Astrocyte (in vitro differentiated cells and primary cell): Measurements from ENCODE around the gene CYP2C19. TPM values are rescaled to one million over a fixed set of nuclear protein-coding genes. Genes with fewer than 3 reads are reported as not detected.
"Not testable (repeated sequence)": the region's sequence is repeated elsewhere in the genome, so short reads cannot be mapped to it uniquely, and the experiment has no call there.

ENCODE experiments used
- DNase-seq: peaks from one replicate; pipeline ENCODE4 v3.0.0-alpha.2; 2010; ENCODE audit warnings: low read depth
- FAIRE-seq: peaks from 2 replicates; lab custom pipeline; 2011; peaks lifted over from hg19 to GRCh38; lab: Jason Lieb, UNC
- H2AFZ ChIP-seq: 2 replicates; pipeline ENCODE4 v1.6.0; 2012; ENCODE audit warnings: low read depth, low read length, inconsistent platforms
- H3K27ac ChIP-seq: 2 replicates; pipeline ENCODE4 v1.5.1; 2011; ENCODE audit warnings: low read depth, low read length, inconsistent platforms
- H3K27me3 ChIP-seq: 2 replicates; pipeline ENCODE4 v1.6.0; 2011; ENCODE audit warnings: low read length, inconsistent platforms; ENCODE audit not compliant: insufficient read depth
- H3K36me3 ChIP-seq: 2 replicates; pipeline ENCODE4 v1.5.1; 2011; ENCODE audit warnings: low read length, inconsistent platforms; ENCODE audit not compliant: insufficient read depth
- H3K4me1 ChIP-seq: 2 replicates; pipeline ENCODE4 v1.5.1; 2011; ENCODE audit warnings: low read length, inconsistent platforms; ENCODE audit not compliant: insufficient read depth
- H3K4me2 ChIP-seq: 2 replicates; pipeline ENCODE4 v1.6.0; 2012; ENCODE audit warnings: low read length, inconsistent platforms
- H3K4me3 ChIP-seq: 2 replicates; pipeline ENCODE4 v1.5.1; 2011; ENCODE audit warnings: low read depth, mild to moderate bottlenecking, low read length, inconsistent platforms; ENCODE audit not compliant: insufficient read depth
- H3K79me2 ChIP-seq: 2 replicates; pipeline ENCODE4 v1.6.0; 2012; ENCODE audit warnings: mild to moderate bottlenecking, low read length, inconsistent platforms; ENCODE audit not compliant: insufficient read depth
- H3K9ac ChIP-seq: 2 replicates; pipeline ENCODE4 v1.6.0; 2012; ENCODE audit warnings: mild to moderate bottlenecking, low read length, inconsistent platforms
- H3K9me3 ChIP-seq: 2 replicates; pipeline ENCODE4 v1.5.1; 2012; ENCODE audit warnings: low read depth, mild to moderate bottlenecking, low read length, inconsistent platforms; ENCODE audit not compliant: insufficient read depth
- H4K20me1 ChIP-seq: 2 replicates; pipeline ENCODE4 v1.6.0; 2012; ENCODE audit warnings: low read length, inconsistent platforms; ENCODE audit not compliant: insufficient read depth
- H3K27ac Mint-ChIP-seq: one replicate; pipeline ENCODE4 v1.8.0; 2021; ENCODE audit warnings: mild to moderate bottlenecking, mixed read lengths; ENCODE audit not compliant: unreplicated experiment
- H3K27me3 Mint-ChIP-seq: one replicate; pipeline ENCODE4 v1.8.0; 2021; ENCODE audit warnings: low read depth, mixed read lengths; ENCODE audit not compliant: unreplicated experiment
- H3K36me3 Mint-ChIP-seq: one replicate; pipeline ENCODE4 v1.8.0; 2021; ENCODE audit warnings: low read depth, mixed read lengths; ENCODE audit not compliant: unreplicated experiment
- H3K4me1 Mint-ChIP-seq: one replicate; pipeline ENCODE4 v1.8.0; 2021; ENCODE audit warnings: low read depth, mixed read lengths; ENCODE audit not compliant: unreplicated experiment
- H3K4me3 Mint-ChIP-seq: one replicate; pipeline ENCODE4 v1.8.0; 2021; ENCODE audit warnings: mild to moderate bottlenecking, moderate library complexity, mixed read lengths; ENCODE audit not compliant: unreplicated experiment
- H3K9me3 Mint-ChIP-seq: one replicate; pipeline ENCODE4 v1.8.0; 2021; ENCODE audit warnings: mild to moderate bottlenecking, mixed read lengths; ENCODE audit not compliant: unreplicated experiment
- EZH2 ChIP-seq: IDR thresholded peaks from 2 replicates; pipeline ENCODE4 v1.6.1; 2012; ENCODE audit warnings: mild to moderate bottlenecking, low read length, inconsistent platforms; ENCODE audit not compliant: insufficient read depth
- total RNA-seq: library from RNA; stranded (reverse); gene quantifications from 2 replicates; pipeline ENCODE4 v1.2.1, GENCODE V29; 2021
- TF ChIP-seq, protein P1 (sequence below): IDR thresholded peaks from 2 replicates; pipeline ENCODE4 v1.5.1; 2011; ENCODE audit warnings: low read depth, mild to moderate bottlenecking, inconsistent platforms, low read length, moderate library complexity; ENCODE audit not compliant: insufficient read depth

Gene CYP2C19
- total RNA-seq, 1 donor from 2014 or later, result not detected

DNA sequence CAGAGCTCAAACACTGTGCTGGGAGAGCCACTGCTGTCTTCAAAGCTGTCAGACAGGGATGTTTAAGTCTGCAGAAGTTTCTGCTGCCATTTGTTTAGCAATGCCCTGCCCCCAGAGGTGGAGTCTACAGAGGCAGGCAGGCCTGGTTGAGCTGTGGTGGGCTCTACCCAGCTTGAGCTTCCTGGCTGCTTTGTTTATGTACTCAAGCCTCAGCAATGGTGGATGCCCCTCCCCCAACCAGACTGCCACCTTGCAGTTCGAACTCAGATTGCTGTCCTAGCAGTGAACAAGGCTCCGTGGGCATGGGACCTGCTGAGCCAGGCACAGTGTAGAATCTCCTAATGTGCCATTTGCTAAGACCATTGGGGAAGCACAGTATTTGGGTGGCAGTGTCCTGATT, 4.6 kb upstream of the CYP2C19 start:
- no peaks in the 10 kb centered on the region for H3K4me1 Mint-ChIP-seq
- no peaks in the 10 kb centered on the region for H3K9me3 Mint-ChIP-seq
- no peak for DNase-seq
- Histone ChIP-seq H3K27ac (no peak overlapping the region), H3K9ac (no peak overlapping the region), H3K79me2 (no peaks in the 10 kb centered on the region), H4K20me1 (no peaks in the 10 kb centered on the region), H3K9me3 (peaks cover 3% of the 10 kb centered on the region), H3K27me3 (no peaks in the 10 kb centered on the region), H3K4me1 (no peaks in the 10 kb centered on the region), H2AFZ (no peak overlapping the region), H3K4me3 (no peak overlapping the region), H3K4me2 (no peak overlapping the region), H3K36me3 (no peaks in the 10 kb centered on the region)
- TF ChIP-seq, protein P1, sequence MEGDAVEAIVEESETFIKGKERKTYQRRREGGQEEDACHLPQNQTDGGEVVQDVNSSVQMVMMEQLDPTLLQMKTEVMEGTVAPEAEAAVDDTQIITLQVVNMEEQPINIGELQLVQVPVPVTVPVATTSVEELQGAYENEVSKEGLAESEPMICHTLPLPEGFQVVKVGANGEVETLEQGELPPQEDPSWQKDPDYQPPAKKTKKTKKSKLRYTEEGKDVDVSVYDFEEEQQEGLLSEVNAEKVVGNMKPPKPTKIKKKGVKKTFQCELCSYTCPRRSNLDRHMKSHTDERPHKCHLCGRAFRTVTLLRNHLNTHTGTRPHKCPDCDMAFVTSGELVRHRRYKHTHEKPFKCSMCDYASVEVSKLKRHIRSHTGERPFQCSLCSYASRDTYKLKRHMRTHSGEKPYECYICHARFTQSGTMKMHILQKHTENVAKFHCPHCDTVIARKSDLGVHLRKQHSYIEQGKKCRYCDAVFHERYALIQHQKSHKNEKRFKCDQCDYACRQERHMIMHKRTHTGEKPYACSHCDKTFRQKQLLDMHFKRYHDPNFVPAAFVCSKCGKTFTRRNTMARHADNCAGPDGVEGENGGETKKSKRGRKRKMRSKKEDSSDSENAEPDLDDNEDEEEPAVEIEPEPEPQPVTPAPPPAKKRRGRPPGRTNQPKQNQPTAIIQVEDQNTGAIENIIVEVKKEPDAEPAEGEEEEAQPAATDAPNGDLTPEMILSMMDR, result no peak
- TF ChIP-seq EZH2, result no peak
- no peak for FAIRE-seq
- H3K36me3 Mint-ChIP-seq, result no peaks in the 10 kb centered on the region
- H3K27me3 Mint-ChIP-seq, result no peaks in the 10 kb centered on the region
- no peak overlapping the region for H3K4me3 Mint-ChIP-seq
- H3K27ac Mint-ChIP-seq, result no peak overlapping the region

DNA sequence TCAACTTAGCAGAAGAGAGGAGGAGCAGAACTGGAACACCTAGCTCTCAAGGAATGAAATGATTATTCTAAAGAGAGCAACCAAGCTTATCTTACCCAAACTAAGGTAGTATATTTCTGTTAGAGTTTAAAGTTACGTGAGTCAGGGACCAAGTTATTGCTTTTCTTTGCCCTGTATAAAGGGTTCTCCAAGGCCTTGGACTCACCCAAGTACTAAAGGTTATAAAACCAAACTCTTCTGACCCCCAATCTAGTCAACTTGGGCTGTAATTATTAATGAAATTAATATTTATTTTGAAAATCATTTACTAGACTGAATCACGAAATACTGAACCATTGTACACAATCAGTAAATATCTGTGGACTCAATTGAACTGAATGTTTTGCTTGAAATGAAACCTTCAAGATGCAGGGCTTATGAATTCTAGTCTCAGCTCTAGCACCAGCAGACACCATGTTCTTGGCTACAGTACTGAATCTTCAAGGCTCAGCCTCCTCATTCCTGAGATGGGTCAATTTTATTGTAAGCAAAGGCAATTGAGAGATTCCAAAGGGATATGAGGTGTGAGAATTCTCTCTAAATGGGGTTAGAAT, 1.8 kb upstream of the CYP2C19 start:
- H3K36me3 Mint-ChIP-seq, result no peaks in the 10 kb centered on the region
- H2AFZ ChIP-seq, result no peak overlapping the region
- H3K4me3 Mint-ChIP-seq, result no peak overlapping the region
- no peaks in the 10 kb centered on the region for H3K4me1 Mint-ChIP-seq
- H3K4me3 ChIP-seq, result no peak overlapping the region
- peaks cover 2% of the 10 kb centered on the region for H3K9me3 Mint-ChIP-seq
- peaks cover 3% of the 10 kb centered on the region for H3K9me3 ChIP-seq
- DNase-seq, result no peak
- H3K36me3 ChIP-seq, result no peaks in the 10 kb centered on the region
- no peaks in the 10 kb centered on the region for H3K4me1 ChIP-seq
- no peaks in the 10 kb centered on the region for H3K27me3 Mint-ChIP-seq
- no peaks in the 10 kb centered on the region for H3K79me2 ChIP-seq
- no peak overlapping the region for H3K27ac ChIP-seq
- no peaks in the 10 kb centered on the region for H4K20me1 ChIP-seq
- FAIRE-seq, result no peak
- no peak overlapping the region for H3K27ac Mint-ChIP-seq
- H3K9ac ChIP-seq, result no peak overlapping the region
- no peaks in the 10 kb centered on the region for H3K27me3 ChIP-seq
- TF ChIP-seq, protein P1, result no peak
- TF ChIP-seq EZH2, result no peak
- no peak overlapping the region for H3K4me2 ChIP-seq

DNA sequence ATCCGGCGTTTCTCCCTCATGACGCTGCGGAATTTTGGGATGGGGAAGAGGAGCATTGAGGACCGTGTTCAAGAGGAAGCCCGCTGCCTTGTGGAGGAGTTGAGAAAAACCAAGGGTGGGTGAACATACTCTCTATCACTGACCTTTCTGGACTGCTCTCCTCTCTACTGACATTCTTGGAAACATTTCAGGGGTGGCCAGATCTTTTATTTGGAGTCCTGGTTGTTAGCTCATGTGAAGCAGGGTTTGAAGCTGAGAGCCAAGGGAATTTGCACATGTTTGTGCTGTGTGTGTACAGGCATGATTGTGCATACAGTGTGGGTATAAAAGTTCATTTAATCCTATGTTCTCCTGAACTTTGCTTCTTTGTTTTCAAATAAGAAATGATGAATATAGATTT, 12.9 kb downstream of the CYP2C19 start:
- H4K20me1 ChIP-seq, H3K79me2 ChIP-seq, H3K4me3 Mint-ChIP-seq, H3K9me3 ChIP-seq, H3K4me1 Mint-ChIP-seq, H3K27me3 Mint-ChIP-seq, H3K4me3 ChIP-seq, H3K9me3 Mint-ChIP-seq, H3K27ac Mint-ChIP-seq, FAIRE-seq, H3K9ac ChIP-seq, H3K27me3 ChIP-seq, H3K36me3 ChIP-seq, H3K4me2 ChIP-seq, H3K36me3 Mint-ChIP-seq, H3K4me1 ChIP-seq, H2AFZ ChIP-seq, H3K27ac ChIP-seq, DNase-seq: not testable (repeated sequence)
